ENCODE data around the gene SLC25A36.

- TF ChIP-seq CTCF (IDR thresholded peaks at IDR 0.05): no peak
- TF ChIP-seq POLR2A (IDR thresholded peaks at IDR 0.05): no peak
These were observed 10.6 kb upstream of the SLC25A36 start for GRCh38 chr3:140931016-140931454.

Data from uterus (tissue), 2 donors.